HepG2 (cell line): ENCODE data around the gene MBD3. TPM values are rescaled to one million over a fixed set of nuclear protein-coding genes. Genes with fewer than 3 reads are reported as not detected.
A peak's percentile ranks its signal among the peaks of the same experiment; 100 is the strongest.

Source experiments
- AGO1 ChIP-seq: fragments of 200-400 bp; formaldehyde crosslinking; IDR thresholded peaks from 2 replicates; pipeline ENCODE4 v1.6.1; 2017; ENCODE audit warnings: mild to moderate bottlenecking, low read depth, low read length, moderate library complexity; ENCODE audit not compliant: poor library complexity, severe bottlenecking
- CREB1 ChIP-seq, 2 experiments: fragments of 450-650 bp in 1 of 2; IDR thresholded peaks; 2 replicates each; pipeline ENCODE4 v1.6.1; 2016 to 2017; ENCODE audit warnings: control low read depth in 1 of 2, mild to moderate bottlenecking in 1 of 2, missing compliant biosample characterization in 1 of 2, missing genetic modification characterization in 1 of 2
- DNMT1 ChIP-seq: sonication (generic); formaldehyde crosslinking; IDR thresholded peaks from 2 replicates; pipeline ENCODE4 v1.5.1; 2020; ENCODE audit warnings: mild to moderate bottlenecking, missing genetic modification reagents
- GABPB1 ChIP-seq: IDR thresholded peaks from 2 replicates; pipeline ENCODE4 v1.6.1; 2016; ENCODE audit warnings: mild to moderate bottlenecking, missing genetic modification reagents, moderate library complexity, missing compliant biosample characterization
- KLF6 ChIP-seq: IDR thresholded peaks from 2 replicates; pipeline ENCODE4 v1.8.0; 2016; ENCODE audit warnings: missing biosample characterization, missing genetic modification reagents
- MAZ ChIP-seq, 2 experiments: sonication (generic) in 1 of 2; formaldehyde crosslinking in 1 of 2; IDR thresholded peaks; 2 replicates each; pipeline versions ENCODE4 v1.5.0 to v1.6.1; 2012 to 2020; ENCODE audit warnings: low read depth in 2 of 2, mild to moderate bottlenecking in 2 of 2, borderline replicate concordance in 1 of 2, improper control_type of control experiment in 1 of 2, low read length in 1 of 2, missing genetic modification reagents in 1 of 2, moderate library complexity in 1 of 2
- MED1 ChIP-seq: sonication (generic); formaldehyde crosslinking; IDR thresholded peaks from 2 replicates; pipeline ENCODE4 v1.4.0; 2020; ENCODE audit warnings: missing genetic modification reagents
- POGZ ChIP-seq: sonication (generic); formaldehyde crosslinking; IDR thresholded peaks from 2 replicates; pipeline ENCODE4 v1.4.0; 2020; ENCODE audit warnings: mild to moderate bottlenecking, missing genetic modification reagents
- RAD51 ChIP-seq: fragments of 450-650 bp; IDR thresholded peaks from 2 replicates; pipeline ENCODE4 v1.6.1; 2016; ENCODE audit warnings: borderline replicate concordance
- RBM39 ChIP-seq: fragments of 200-400 bp; formaldehyde crosslinking; IDR thresholded peaks from one replicate; pipeline ENCODE4 v1.6.1; 2018; ENCODE audit warnings: antibody characterized with exemption, mild to moderate bottlenecking, low read depth, low read length; ENCODE audit not compliant: poor library complexity, severe bottlenecking
- SP1 ChIP-seq, 2 experiments: fragments of 450-650 bp in 1 of 2; sonication (generic) in 1 of 2; formaldehyde crosslinking in 1 of 2; IDR thresholded peaks; 2 replicates each; pipeline versions ENCODE4 v1.4.0 to v1.6.1; 2016 to 2020; ENCODE audit warnings: missing genetic modification reagents in 1 of 2
- STAG1 ChIP-seq: sonication (generic); formaldehyde crosslinking; IDR thresholded peaks from 2 replicates; pipeline ENCODE4 v1.4.0; 2020; ENCODE audit warnings: missing genetic modification reagents
- TAF15 ChIP-seq: fragments of 200-400 bp; formaldehyde crosslinking; IDR thresholded peaks from one replicate; pipeline ENCODE4 v1.6.1; 2018; ENCODE audit warnings: mild to moderate bottlenecking, low read depth, low read length; ENCODE audit not compliant: poor library complexity, severe bottlenecking
- TBP ChIP-seq: sonication (generic); formaldehyde crosslinking; IDR thresholded peaks from 2 replicates; pipeline ENCODE4 v1.5.0; 2020; ENCODE audit warnings: missing genetic modification reagents
- USF2 ChIP-seq, 2 experiments: sonication (generic) in 1 of 2; formaldehyde crosslinking in 1 of 2; IDR thresholded peaks; 2 replicates each; pipeline versions ENCODE4 v1.5.1 to v1.6.1; 2011 to 2020; ENCODE audit warnings: borderline replicate concordance in 1 of 2, low read depth in 1 of 2, low read length in 1 of 2, mild to moderate bottlenecking in 1 of 2, missing genetic modification reagents in 1 of 2, moderate library complexity in 1 of 2
- ZBTB1 ChIP-seq: sonication (generic); formaldehyde crosslinking; IDR thresholded peaks from 2 replicates; pipeline ENCODE4 v1.4.0; 2020; ENCODE audit warnings: missing genetic modification reagents, borderline replicate concordance
- ZBTB39 ChIP-seq: sonication (generic); formaldehyde crosslinking; IDR thresholded peaks from 2 replicates; pipeline ENCODE4 v1.5.0; 2020; ENCODE audit warnings: missing genetic modification reagents
- ZNF431 ChIP-seq: sonication (generic); formaldehyde crosslinking; IDR thresholded peaks from 2 replicates; pipeline ENCODE4 v1.9.0; 2022; ENCODE audit warnings: missing genetic modification reagents, low read depth, mild to moderate bottlenecking, borderline replicate concordance
- ZNF75D ChIP-seq: sonication (generic); formaldehyde crosslinking; IDR thresholded peaks from 2 replicates; pipeline ENCODE4 v1.8.1; 2023; ENCODE audit warnings: missing genetic modification reagents, mild to moderate bottlenecking, borderline replicate concordance
- ZSCAN25 ChIP-seq: sonication (generic); formaldehyde crosslinking; IDR thresholded peaks from 2 replicates; pipeline ENCODE4 v1.8.0; 2022; ENCODE audit warnings: mild to moderate bottlenecking, missing genetic modification reagents
- polyA plus RNA-seq, 8 experiments: library from polyadenylated mRNA; depleted of rRNA in 3 of 8; stranded (reverse) in 7 of 8; unstranded in 1 of 8; fragments of >200 nt; fragmentation: Illumina TruSeq in 4 of 8; extraction: Trizol in 4 of 8; gene quantifications; 2 replicates each; pipeline versions ENCODE4 v1.2.1 to v1.2.3, GENCODE V29; 2011 to 2016; ENCODE audit warnings: low read depth in 4 of 8, missing spikeins in 1 of 8, mixed read lengths in 1 of 8; ENCODE audit not compliant: insufficient read depth in 1 of 8
- total RNA-seq, 5 experiments: library from RNA; depleted of rRNA; stranded (reverse); fragments of >200 nt; fragmentation: Illumina TruSeq; extraction: Trizol; gene quantifications; 2 replicates each; pipeline ENCODE4 v1.2.3, GENCODE V29; 2016; ENCODE audit warnings: low read depth in 1 of 5

The MBD3 gene
- total and polyA plus RNA-seq, 2 of the 13 experiments (the other 11 are each of a cell fraction or from before 2014, with no cell fraction given), result 21.2 to 76.9 TPM

- TF ChIP-seq CREB1 (IDR thresholded peaks at IDR 0.05), result no peak
- TF ChIP-seq CREB1 (CRISPR knock-in tag; IDR thresholded peaks at IDR 0.05), result no peak; the same call in 1 of the 2 replicates
- TF ChIP-seq TAF15, result no peak
- TF ChIP-seq USF2 (IDR thresholded peaks at IDR 0.05; ENCODE audit: low read depth, low read length), result no peak
- no peak for TF ChIP-seq USF2 (CRISPR knock-in tag; IDR thresholded peaks at IDR 0.05; ENCODE audit: borderline replicate concordance)
- 0 out of 2 replicates have a peak, but pooled peaks have one; percentile 30 for TF ChIP-seq POGZ (CRISPR knock-in tag)
- no peak for TF ChIP-seq SP1 (IDR thresholded peaks at IDR 0.05)
- TF ChIP-seq SP1 (CRISPR knock-in tag; IDR thresholded peaks at IDR 0.05), result no peak
- TF ChIP-seq ZBTB39, result no peak
- TF ChIP-seq MAZ (IDR thresholded peaks at IDR 0.05; ENCODE audit: borderline replicate concordance, low read depth, low read length), result no peak
- peak; percentile 53; the same call in 1 of the 2 replicates for TF ChIP-seq MAZ (CRISPR knock-in tag; IDR thresholded peaks at IDR 0.05; ENCODE audit: low read depth)
- TF ChIP-seq STAG1 (CRISPR knock-in tag), result peak; percentile 23; the same call in 1 of the 2 replicates
- no peak for TF ChIP-seq RAD51
- no peak for TF ChIP-seq DNMT1 (CRISPR knock-in tag)
- no peak for TF ChIP-seq ZBTB1
- TF ChIP-seq MED1, result 0 out of 2 replicates have a peak, but pooled peaks have one; percentile 17
- no peak for TF ChIP-seq KLF6
- no peak for TF ChIP-seq TBP (CRISPR knock-in tag)
- TF ChIP-seq ZNF431 (CRISPR knock-in tag), result no peak
- no peak for TF ChIP-seq AGO1
- 0 out of 2 replicates have a peak, but pooled peaks have one; percentile 33 for TF ChIP-seq ZNF75D (CRISPR knock-in tag)
- no peak for TF ChIP-seq RBM39
- TF ChIP-seq GABPB1 (CRISPR knock-in tag), result no peak
- no peak for TF ChIP-seq ZSCAN25 (CRISPR knock-in tag)
These were observed 1.8 kb downstream of the MBD3 start (continued) for GRCh38 chr19:1590641-1591397.
